GM12892 (cell line): Measurements from ENCODE around the gene TMEM40.

Experiments
- POLR2AphosphoS5 ChIP-seq: IDR thresholded peaks from 2 replicates; pipeline ENCODE4 v1.6.1; 2011; ENCODE audit warnings: low read depth, low read length, control low read depth
- TAF1 ChIP-seq: IDR thresholded peaks from 2 replicates; pipeline ENCODE4 v1.6.1; 2011; ENCODE audit warnings: low read depth, mild to moderate bottlenecking, control low read depth, low read length, borderline replicate concordance

- TF ChIP-seq TAF1 (no peak), POLR2AphosphoS5 (no peak)
These were observed 7.0 kb downstream of the TMEM40 start for GRCh38 chr3:12752102-12752501.
